HG03457 (cell line): ENCODE results near the gene VSIG10.

ENCODE experiments used
- ATAC-seq: cut with Tn5 transposase; IDR thresholded peaks from one replicate; pipeline ENCODE4 v1.9.1; 2021; ENCODE audit warnings: moderate number of reproducible peaks; ENCODE audit not compliant: unreplicated experiment

VSIG10 gene

GRCh38 chr12:118061011-118061872 is 42.6 kb downstream of the VSIG10 start, which contains the start of gene WSB2:
TSS of gene WSB2 (minus strand) at chr12:118061179. CDS start at chr12:118061048, 131 bp downstream.
- ATAC-seq, result no peak

- no peak for ATAC-seq
Observed at GRCh38 chr12:118060301-118061010, 43.4 kb downstream of the VSIG10 start.

- no peak for ATAC-seq
Observed at GRCh38 chr12:118059341-118060191, 44.2 kb downstream of the VSIG10 start.

- no peak for ATAC-seq
Observed at GRCh38 chr12:118058881-118059280, 44.9 kb downstream of the VSIG10 start.

GRCh38 chr12:118058227-118058626 is 45.6 kb downstream of the VSIG10 start:
- no peak for ATAC-seq

GRCh38 chr12:118055865-118056773 is 47.7 kb downstream of the VSIG10 start:
- ATAC-seq, result no peak

GRCh38 chr12:118055144-118055557 is 48.7 kb downstream of the VSIG10 start:
- no peak for ATAC-seq

- ATAC-seq, result no peak
Observed at GRCh38 chr12:118053071-118053985, 50.5 kb downstream of the VSIG10 start.

GRCh38 chr12:118052324-118053070 is 51.3 kb downstream of the VSIG10 start:
- ATAC-seq, result no peak

GRCh38 chr12:118050972-118051910 is 52.6 kb downstream of the VSIG10 start:
- ATAC-seq, result no peak

- ATAC-seq, result no peak
Observed at GRCh38 chr12:118046430-118046829, 57.4 kb downstream of the VSIG10 start.

GRCh38 chr12:118044577-118044976 is 59.2 kb downstream of the VSIG10 start:
- ATAC-seq, result no peak

- no peak for ATAC-seq
Observed at GRCh38 chr12:118044075-118044474, 59.7 kb downstream of the VSIG10 start.

- ATAC-seq, result no peak
Observed at GRCh38 chr12:118042091-118042490, 61.7 kb downstream of the VSIG10 start.

- no peak for ATAC-seq
Observed at GRCh38 chr12:118038137-118038536, 65.7 kb downstream of the VSIG10 start.

GRCh38 chr12:118036672-118037411 is 67.0 kb downstream of the VSIG10 start:
- ATAC-seq, result no peak
